ENCODE measurements around the gene VAT1L. TPM values are rescaled to one million over a fixed set of nuclear protein-coding genes. Genes with fewer than 3 reads are reported as not detected.

The VAT1L gene
- total RNA-seq, 1 donor = not detected

GRCh38 chr16:77866752-77867151, 78.4 kb downstream of the VAT1L start:
- DNase-seq (ENCODE audit: low read depth in 2 of 3, low spot score in 2 of 3) = no peak

GRCh38 chr16:77868052-77868451, 79.7 kb downstream of the VAT1L start:
- DNase-seq (ENCODE audit: low read depth in 2 of 3, low spot score in 2 of 3) = no peak

DNA sequence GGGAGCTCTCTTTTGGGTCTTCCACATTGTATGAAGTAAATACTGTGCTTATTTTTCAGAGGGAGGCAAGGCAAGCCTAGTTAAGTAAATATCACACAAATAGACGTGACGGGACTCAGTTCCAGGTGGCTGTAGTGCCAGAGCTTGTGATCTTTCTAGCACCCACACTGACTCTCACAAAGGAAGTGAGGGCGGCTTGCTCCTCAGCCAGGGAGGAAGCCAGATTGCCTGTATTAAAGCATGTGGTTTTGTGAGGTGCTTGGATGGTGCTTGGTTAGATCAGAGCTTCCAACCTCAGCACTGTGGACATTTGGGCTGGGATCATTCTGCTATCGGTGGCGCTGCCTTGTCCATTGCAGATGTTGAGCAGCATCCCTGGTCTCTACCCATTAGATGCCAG, 80.1 kb downstream of the VAT1L start:
- no peak for DNase-seq (ENCODE audit: low read depth in 2 of 3, low spot score in 2 of 3)

DNA sequence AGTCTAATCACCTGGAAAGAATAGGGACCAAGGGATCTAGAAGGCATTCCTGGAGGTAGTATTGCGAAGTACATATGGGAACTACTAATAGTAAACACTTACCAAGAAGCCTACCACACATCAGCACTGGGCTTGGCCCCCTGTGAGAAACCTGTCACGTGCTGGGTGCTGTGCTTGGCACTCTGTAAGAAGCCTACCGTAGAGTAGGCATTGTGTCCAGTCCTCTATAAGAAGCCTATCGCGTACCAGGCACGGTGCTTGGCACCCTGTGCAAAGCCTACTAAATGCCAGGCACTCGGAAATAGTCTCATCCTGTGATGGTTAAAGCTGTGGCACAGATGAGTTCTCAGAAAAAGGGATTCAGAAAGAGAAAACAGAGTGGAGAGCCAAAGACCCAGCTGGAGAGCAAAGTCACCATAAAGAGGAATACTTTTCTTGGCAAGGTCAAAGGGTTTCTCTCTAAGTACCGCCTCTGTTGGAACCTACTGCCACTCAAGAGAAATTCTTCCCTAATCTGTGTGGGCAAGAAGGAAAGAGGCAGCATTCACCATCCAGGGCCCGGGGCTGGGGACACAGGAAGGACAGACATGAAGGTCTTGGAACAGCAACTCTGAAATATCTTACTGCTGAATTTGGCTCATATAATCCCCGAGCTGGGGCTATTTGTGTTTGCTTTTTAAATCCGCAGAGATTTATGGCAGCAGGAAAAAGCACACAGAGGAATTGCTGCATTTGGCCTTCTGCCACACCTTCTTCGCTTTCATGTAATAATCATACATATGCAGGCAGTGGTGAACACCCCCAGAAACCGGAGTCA, 81.8 kb downstream of the VAT1L start:
- DNase-seq (ENCODE audit: low read depth in 2 of 3, low spot score in 2 of 3) = no peak

- no peak for DNase-seq (ENCODE audit: low read depth in 2 of 3, low spot score in 2 of 3)
Measured at GRCh38 chr16:77871932-77872331, 83.6 kb downstream of the VAT1L start.

DNA sequence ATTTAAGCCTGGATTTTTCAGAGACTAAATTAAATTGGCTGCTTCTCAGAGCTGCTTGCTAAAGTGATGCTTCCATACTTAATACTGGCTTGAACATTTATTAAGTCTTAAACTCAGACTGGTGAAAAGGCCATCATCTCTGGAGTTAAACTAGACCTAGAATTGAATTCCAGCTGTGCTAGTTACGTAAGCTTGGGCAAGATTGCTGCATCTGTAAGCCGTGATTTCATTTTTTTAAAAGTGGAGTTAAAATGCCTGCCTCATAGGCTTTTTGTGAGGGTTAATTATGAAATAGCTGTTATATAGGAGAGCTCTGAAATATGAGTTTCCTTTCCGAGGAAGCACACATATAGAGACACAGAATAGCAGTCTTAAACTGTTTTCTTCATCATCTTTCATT, 84.7 kb downstream of the VAT1L start:
- no peak for DNase-seq (ENCODE audit: low read depth in 2 of 3, low spot score in 2 of 3)

GRCh38 chr16:77874347-77874746, 86.0 kb downstream of the VAT1L start:
- DNase-seq (ENCODE audit: low read depth in 2 of 3, low spot score in 2 of 3) = no peak

GRCh38 chr16:77876776-77877175, 88.4 kb downstream of the VAT1L start:
- DNase-seq (ENCODE audit: low read depth in 2 of 3, low spot score in 2 of 3) = no peak

DNA sequence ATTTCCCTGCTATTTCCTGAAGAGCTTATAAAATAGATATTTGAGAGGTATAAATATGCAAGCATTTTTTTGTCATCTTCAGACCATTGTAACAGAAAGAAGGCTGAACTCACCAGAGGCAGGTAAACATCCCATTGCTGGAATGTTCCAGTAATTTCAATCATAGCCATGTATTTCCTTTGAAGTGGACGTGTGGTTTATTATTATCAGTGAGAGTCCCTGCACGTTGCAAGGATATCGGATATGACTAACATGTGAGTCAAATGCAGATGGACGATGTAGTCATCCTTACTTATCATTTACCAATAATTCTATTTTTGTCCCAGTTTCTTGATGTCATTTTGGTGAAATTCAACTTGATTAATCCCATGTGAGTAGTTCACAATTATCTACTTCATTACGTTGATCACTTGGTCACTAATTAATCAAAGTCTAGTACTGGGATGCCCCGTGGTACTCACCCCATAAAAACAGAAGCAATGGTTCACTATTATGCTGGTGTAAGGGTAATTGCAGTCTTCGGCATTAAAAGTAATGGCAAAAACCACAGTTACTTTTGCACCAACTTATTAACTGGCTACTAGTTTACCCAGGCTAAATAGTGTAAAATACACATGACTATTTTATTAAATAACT, 89.5 kb downstream of the VAT1L start:
- no peak for DNase-seq (ENCODE audit: low read depth in 2 of 3, low spot score in 2 of 3)

- DNase-seq (ENCODE audit: low read depth in 2 of 3, low spot score in 2 of 3) = no peak
Measured at GRCh38 chr16:77881355-77882030, 93.1 kb downstream of the VAT1L start.

- no peak for DNase-seq (ENCODE audit: low read depth in 2 of 3, low spot score in 2 of 3)
Measured at GRCh38 chr16:77882358-77882757, 94.0 kb downstream of the VAT1L start.

- DNase-seq (ENCODE audit: low read depth in 2 of 3, low spot score in 2 of 3) = no peak
Measured at GRCh38 chr16:77885571-77886295, 97.4 kb downstream of the VAT1L start.

- no peak for DNase-seq (ENCODE audit: low read depth in 2 of 3, low spot score in 2 of 3)
Measured at GRCh38 chr16:77888871-77889270, 100.5 kb downstream of the VAT1L start.

- DNase-seq (ENCODE audit: low read depth in 2 of 3, low spot score in 2 of 3) = no peak
Measured at GRCh38 chr16:77890075-77890474, 101.7 kb downstream of the VAT1L start.

- no peak for DNase-seq (ENCODE audit: low read depth in 2 of 3, low spot score in 2 of 3)
Measured at GRCh38 chr16:77894162-77894561, 105.8 kb downstream of the VAT1L start.

GRCh38 chr16:77895962-77896361, 107.6 kb downstream of the VAT1L start:
- DNase-seq (ENCODE audit: low read depth in 2 of 3, low spot score in 2 of 3) = no peak

GRCh38 chr16:77896415-77897128, 108.2 kb downstream of the VAT1L start:
- DNase-seq (ENCODE audit: low read depth in 2 of 3, low spot score in 2 of 3) = no peak

GRCh38 chr16:77897129-77897437, 108.7 kb downstream of the VAT1L start:
- no peak for DNase-seq (ENCODE audit: low read depth in 2 of 3, low spot score in 2 of 3)

DNA sequence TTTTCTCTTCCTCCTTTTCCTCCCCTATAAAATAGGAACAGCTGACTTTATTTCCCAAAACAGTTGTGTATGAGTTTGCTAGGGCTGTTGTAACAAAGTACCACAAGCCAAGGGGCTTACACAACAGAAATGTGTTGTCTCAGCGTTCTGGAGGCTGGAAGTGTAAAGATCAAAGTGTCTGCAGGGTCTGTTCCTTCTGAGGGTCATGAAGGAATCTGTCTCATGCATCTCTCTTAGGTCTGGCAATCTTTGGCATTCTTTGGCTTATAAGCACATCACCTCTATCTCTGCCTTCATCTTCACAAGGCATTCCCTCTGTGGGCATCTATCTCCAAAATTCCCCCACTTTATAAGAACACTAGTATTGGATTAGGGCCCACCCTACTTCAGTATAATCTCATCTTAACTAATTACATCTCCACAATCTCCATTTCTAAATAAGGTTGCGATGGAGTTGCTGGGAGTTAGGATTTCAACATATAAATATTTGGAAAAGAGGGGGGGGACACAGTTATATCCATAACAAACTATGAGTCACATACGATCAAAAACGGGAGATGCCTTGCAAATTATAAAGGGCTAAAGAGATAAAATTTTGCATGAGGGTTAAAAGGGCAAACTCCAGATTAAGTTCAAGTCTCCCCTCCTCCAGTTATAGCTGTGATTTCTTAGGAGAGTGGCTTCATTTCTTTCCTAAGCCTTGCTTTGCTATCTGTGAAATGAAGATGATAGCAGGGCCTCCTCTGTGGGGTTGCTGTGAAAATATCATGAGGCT, 109.7 kb downstream of the VAT1L start:
- DNase-seq (ENCODE audit: low read depth in 2 of 3, low spot score in 2 of 3) = no peak

DNA sequence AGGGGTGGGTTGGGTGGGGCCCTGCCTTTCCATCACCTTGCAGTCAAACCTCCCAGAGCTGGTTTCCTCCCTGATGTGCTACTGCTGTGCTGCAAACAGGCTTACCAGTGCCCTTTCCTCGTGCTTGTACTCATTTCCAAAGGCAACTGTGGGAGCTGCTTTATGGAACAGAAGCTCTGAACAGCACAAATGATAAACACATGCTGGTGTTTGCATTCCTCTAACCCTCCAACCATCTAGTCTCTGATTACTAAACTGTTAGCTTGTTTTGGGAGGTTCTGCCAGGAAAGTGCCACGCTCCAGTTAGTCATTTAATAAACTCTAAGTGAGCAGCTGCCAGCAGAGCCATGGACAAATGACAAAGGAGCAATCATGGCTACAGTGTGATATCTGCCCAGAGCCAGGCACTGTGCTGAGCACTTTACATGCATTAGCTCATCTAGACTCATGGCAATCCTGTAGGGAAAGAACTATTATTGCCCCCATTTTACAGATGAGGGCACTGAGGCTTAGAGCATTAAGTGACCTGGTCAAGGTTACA, 110.4 kb downstream of the VAT1L start:
- no peak for DNase-seq (ENCODE audit: low read depth in 2 of 3, low spot score in 2 of 3)
